Measurements from ENCODE around the gene PARG.
"Not testable (repeated sequence)": the region's sequence is repeated elsewhere in the genome, so short reads cannot be mapped to it uniquely, and the experiment has no call there.

The PARG gene

GRCh38 chr10:49819234-49819958 is 122.4 kb downstream of the PARG start:
- no peak for DNase-seq

DNA sequence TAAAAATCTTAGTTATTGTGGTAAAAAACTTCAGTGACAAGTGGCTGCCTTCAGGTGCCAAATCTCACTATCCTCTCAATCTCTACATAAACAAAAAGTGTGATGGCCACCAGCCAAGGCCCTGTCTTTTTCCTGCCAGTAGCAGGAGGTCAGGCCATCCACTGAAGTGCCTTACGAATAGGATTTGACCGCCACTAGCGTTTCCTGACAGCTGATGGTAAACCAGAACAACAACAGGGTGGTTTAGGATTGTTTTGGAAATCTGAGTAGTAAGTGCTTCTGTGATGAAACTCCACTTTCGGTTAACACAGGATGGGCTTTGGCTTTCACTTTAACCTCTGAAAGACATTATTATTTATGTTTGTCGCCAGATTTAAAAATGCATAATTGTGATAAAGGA is 124.0 kb downstream of the PARG start:
- no peak for DNase-seq

GRCh38 chr10:49803988-49804387 is 137.8 kb downstream of the PARG start:
- no peak for DNase-seq

DNA sequence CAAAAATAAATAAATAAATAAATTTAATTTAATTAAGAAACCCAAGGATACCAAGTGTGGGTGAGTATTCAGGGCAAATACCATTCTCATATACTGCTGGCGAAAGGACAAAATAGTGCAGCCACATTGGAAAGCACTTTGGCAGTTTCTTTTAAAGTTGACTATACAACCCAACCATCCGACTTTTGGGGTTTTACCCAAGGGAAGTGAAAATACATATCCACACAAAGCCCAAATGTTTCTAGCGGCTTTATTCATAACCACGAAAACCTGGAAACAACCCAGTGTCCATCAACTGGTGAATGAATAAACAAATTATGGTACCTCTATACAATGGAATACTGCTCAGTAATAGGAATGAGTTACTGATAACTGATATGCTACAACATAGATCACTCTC is 143.6 kb downstream of the PARG start:
- no peak for DNase-seq

- DNase-seq, result no peak
Observed at GRCh38 chr10:49791100-49791499, 150.7 kb downstream of the PARG start.

DNA sequence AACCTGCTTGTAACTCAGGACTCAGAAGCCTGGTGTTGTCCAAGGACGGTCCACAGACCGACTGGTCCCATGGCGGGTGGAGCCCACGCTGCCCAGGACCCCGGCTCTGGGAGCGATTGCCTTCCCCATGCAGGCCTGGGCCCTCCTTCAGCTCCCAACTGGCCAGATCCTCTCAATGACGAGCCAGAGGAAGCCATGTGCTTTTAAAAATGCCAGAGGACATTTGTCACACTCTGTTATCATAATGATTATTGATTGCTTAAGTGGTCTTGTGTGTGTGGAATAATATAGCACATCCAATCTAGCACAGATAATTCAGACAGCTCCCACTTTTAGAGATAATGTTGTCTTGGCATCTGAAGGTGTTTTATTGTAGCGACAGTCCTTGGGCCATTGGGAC is 157.1 kb downstream of the PARG start:
- no peak for DNase-seq

DNA sequence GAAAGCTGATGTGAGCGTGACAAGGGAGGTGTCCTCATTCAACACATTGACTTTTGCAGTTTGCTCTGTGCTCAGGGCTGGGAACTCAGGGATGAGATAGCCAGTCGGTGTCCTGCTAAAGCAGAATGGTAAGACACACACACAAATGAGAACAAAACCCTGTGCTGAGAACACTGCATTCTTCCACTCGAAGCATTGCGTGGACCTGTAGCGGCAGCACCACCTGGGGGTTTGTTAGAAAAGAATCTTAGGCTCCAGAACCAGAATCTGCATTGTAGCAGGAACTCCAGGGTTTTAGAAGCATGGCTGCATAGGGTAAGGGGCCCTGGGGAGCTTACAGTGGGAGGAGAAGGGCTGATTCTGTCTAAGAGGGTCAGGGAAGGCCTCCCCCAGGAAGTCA is 158.2 kb downstream of the PARG start:
- DNase-seq, result no peak

- no peak for DNase-seq
Observed at GRCh38 chr10:49781247-49781646, 160.6 kb downstream of the PARG start.

DNA sequence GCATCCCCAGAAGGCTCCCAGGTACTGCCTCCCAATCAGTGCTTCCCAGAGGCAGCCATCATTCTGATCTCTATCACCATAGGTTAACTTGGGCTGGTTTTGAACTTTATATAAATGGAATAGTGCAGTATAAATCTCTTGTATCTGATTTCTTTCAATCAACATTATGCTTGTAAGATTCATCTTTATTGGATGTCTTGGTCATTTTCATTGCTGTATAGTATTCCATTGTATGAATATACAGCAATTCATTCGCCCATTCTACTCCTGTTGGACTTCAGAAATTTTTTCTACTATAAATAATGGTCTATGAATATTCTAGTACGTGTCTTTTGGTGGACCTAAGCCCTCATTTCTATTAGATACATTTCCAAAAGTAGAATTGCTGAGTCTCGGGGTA is 163.6 kb downstream of the PARG start:
- DNase-seq, result no peak

- DNase-seq, result no peak
Observed at GRCh38 chr10:49776851-49777250, 165.0 kb downstream of the PARG start.

GRCh38 chr10:49775014-49775413 is 166.8 kb downstream of the PARG start:
- no peak for DNase-seq

- DNase-seq, result not testable (repeated sequence)
Observed at GRCh38 chr10:49772944-49773343, 168.9 kb downstream of the PARG start.

DNA sequence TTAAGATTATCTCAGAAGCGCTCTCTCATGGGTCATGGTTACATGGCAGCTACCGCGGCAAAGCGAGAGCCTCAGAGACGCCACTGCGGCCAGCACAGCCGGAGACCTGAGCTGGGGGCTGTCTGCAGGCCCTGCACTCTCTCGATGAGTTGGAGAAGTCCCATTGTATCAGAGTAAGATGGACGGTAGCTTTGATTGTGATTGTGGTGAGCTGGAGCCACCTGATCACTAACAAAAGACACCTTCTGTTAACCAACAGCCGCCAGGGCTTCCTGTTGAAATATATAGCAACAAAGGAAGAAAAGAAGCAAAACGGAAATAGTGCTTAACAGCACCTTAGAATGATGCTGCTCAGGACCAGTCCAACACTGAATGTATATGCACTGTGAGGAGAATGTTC is 170.8 kb downstream of the PARG start:
- DNase-seq, result not testable (repeated sequence)

DNA sequence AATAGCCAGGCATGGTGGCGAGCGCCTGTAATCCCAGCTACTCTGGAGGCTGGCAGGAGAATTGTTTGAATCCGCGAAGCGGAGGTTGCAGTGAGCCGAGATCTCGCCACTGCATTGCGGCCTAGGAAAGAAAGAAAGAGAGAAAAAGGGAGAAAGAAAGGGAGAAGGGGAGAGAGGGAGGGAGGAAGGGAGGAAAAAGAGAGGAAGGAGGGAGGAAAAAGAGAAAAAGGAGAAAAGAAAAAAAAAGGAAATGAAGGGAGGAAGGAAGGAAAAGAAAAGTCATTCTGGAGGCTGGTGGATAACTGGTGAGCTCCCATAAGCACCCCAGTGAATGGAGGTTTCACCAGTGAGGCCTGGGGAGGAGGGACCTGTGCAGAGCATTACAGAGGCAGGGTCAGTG is 172.1 kb downstream of the PARG start:
- DNase-seq, result no peak

DNA sequence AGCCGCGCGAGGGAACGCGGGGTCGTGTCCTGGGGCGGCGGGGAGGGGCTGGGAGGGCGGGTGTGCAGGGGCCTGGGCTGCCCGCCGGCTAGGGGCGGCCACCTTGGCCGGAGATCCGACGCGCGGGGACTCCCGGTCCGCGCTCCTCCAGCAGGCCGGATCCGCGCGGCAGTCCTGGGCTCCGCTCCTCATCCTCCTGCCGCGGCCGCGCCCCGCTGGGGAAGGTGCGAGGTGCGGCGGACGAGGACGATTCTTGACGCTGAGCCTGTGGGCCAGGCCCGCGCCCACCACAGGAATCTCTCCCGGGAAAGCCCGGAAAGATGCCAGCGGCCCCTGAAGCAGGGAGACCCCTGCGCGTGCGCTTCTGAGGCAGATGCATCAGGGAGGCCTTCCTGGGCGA is 173.1 kb downstream of the PARG start:
- no peak for DNase-seq

DNA sequence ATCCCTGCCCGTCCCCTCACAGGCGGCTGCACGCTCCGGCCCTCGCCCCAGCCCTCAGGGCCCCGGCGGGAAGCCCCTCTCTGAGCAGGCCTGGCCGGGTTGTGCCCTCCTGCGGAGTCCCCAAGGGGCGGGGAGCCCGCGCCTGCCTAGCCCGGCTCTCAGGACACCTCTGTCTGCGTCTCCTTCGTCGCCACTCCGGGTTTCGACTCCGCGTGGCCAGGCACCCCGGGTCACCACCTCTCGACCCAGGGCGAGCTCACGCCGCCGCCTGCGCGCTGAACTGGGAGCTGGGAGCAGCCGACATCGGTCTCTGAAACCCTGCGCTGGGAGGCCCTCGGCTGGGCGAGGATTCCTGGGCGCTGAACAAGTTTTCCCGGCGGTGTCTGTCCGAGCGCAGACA is 173.5 kb downstream of the PARG start:
- DNase-seq, result no peak
